HUES64 (cell line): Measurements from ENCODE around the gene ACTL8.

Experiments
- H3K27ac ChIP-seq: 2 replicates; pipeline ENCODE4 v1.7.0; 2013; ENCODE audit warnings: low read depth, low read length, inconsistent platforms
- H3K27me3 ChIP-seq: 2 replicates; pipeline ENCODE4 v1.6.1; 2013; ENCODE audit warnings: mild to moderate bottlenecking, low read length; ENCODE audit not compliant: insufficient read depth
- H3K36me3 ChIP-seq: 2 replicates; pipeline ENCODE4 v1.6.1; 2013; ENCODE audit warnings: mild to moderate bottlenecking, low read length; ENCODE audit not compliant: insufficient read depth
- H3K4me1 ChIP-seq: 2 replicates; pipeline ENCODE4 v1.6.1; 2013; ENCODE audit warnings: mild to moderate bottlenecking, low read length, moderate library complexity; ENCODE audit not compliant: insufficient read depth
- H3K4me3 ChIP-seq: 2 replicates; pipeline ENCODE4 v1.5.1; 2013; ENCODE audit warnings: mild to moderate bottlenecking, low read length, moderate library complexity
- H3K9ac ChIP-seq: 2 replicates; pipeline ENCODE4 v1.6.1; 2013; ENCODE audit warnings: mild to moderate bottlenecking, low read depth, low read length
- H3K9me3 ChIP-seq: 2 replicates; pipeline ENCODE4 v1.6.1; 2013; ENCODE audit warnings: low read depth, low read length; ENCODE audit not compliant: insufficient read depth
- WGBS: fragments of 150-250, 120-280 bp; methylation state at CpG from one replicate; pipeline ENCODE4 v1.1.7; 2013; ENCODE audit warnings: missing lambda C conversion rate; 5-methylcytosine and 5-hydroxymethylcytosine counted together

Gene ACTL8

DNA sequence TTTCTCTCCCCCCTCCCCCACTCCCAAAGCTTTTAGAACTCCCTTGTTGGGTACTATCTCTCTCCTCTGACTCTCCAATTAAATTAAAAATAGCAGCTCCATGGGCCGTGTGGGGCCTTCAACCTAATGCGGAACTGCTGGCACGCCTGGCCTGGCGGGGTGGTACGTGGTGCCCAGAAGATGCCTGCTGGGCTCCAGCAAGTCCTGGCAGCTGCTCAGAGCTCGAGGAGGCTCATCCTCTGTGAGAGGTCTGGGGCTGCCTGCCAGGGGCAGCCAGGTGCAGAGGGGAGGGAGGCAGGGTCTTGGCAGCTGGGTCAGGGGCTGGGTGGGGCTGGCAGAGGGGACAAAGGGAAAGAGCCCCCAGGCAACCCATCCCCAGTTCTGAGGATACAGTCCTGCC is 74.4 kb downstream of the ACTL8 start:
- H3K36me3 ChIP-seq: no peaks in the 10 kb centered on the region
- no peaks in the 10 kb centered on the region for H3K27me3 ChIP-seq
- 87% methylated on average over 6 of the region's 6 CpGs for WGBS
- no peak overlapping the region for H3K4me3 ChIP-seq
- H3K9me3 ChIP-seq: no peaks in the 10 kb centered on the region
- no peak overlapping the region for H3K9ac ChIP-seq
- no peaks in the 10 kb centered on the region for H3K4me1 ChIP-seq
- no peak overlapping the region for H3K27ac ChIP-seq

DNA sequence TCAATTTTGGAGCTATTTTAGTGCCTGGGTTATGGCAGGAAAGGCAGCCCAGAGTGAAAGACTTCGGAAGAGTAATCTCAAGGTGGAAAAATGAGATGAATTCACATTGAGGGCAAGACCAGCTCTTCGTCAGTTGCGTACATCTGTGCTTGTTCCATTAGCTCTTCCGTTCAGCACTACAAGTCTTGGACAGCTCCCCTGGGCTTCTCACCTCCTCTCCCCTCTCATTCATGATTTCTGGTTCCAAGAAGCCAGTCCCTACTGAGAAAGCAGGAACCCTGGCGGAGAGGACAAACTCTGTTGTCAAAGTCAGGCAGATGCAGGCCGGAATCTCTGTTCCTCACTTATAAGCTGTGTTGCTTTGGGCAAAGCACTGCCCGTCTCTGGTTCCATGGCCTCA is 76.5 kb downstream of the ACTL8 start:
- no peaks in the 10 kb centered on the region for H3K36me3 ChIP-seq
- H3K27me3 ChIP-seq: no peaks in the 10 kb centered on the region
- no peak overlapping the region for H3K9ac ChIP-seq
- no peaks in the 10 kb centered on the region for H3K9me3 ChIP-seq
- no peak overlapping the region for H3K27ac ChIP-seq
- H3K4me3 ChIP-seq: no peak overlapping the region
- WGBS: 54% methylated on average over 7 of the region's 7 CpGs
- H3K4me1 ChIP-seq: no peaks in the 10 kb centered on the region

DNA sequence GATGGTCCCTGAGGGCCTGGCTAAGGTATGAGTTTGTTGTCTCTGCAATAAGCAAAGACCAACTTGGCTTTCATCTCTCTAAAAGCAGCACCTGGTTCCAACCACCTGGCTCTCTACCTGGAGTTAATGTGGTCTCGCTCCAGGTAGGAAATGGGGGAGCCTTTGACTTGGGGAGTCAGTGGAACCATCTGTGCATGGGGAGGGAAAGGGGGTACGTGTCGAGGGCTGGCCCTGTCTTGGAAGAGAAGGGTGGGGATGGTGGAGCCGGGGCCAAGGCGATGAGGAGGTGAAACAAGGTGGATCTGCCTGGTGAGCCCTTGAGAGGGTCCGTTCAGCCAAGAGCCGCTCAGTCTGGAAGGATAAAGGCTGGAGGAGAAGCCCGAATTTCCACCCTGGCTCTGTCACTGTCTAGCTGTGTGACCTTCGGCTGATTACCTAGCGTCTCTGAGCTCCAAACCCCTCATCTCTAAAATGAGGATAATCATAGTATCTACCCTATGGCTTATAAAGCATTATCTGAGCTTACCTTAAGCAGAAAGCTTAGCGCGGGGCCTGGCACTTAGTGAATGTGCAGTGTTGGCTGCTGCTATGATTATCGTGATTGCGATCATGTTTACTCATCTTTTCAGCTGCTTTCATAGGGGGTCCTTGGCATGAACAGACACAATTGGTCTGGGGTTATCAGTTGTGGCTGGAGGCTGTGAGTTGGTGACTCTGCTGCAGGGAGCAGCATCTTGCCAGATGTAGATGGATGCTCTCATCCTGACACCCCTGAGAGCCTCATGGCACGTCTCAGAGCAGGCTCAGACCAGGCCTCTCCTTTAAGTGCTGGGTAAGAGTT is 78.7 kb downstream of the ACTL8 start:
- no peaks in the 10 kb centered on the region for H3K4me1 ChIP-seq
- WGBS: 93% methylated on average over 15 of the region's 15 CpGs

DNA sequence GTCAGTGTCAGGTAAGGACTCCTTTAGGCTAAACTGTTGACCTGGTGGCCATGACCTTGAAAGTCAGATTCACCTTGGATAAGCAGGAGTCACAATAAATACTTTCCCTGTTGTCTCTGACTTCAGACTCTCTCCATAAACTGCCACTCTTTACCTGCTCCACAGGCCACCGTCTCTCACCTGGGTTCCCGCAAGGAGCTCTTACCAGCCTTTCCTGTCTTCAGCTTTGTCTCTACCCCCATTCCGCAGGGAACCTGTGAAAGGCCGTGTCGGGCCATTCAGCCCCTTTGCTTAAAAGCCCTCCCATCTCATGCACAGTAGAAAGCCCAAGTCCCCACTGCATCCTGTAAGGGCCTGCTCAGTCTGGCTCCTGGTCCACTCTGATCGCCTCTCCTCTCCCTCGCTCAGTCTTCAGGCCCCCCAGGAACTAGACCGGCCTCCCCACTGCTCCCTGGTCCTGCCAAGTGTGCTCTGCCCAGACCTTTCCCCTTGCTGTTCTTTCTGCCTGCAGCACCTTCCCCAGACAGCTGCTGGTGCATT is 79.5 kb downstream of the ACTL8 start:
- 81% methylated on average over 8 of the region's 8 CpGs for WGBS
- Histone ChIP-seq H3K9me3 (no peaks in the 10 kb centered on the region), H3K36me3 (no peaks in the 10 kb centered on the region), H3K4me3 (no peak overlapping the region), H3K27me3 (no peaks in the 10 kb centered on the region), H3K4me1 (no peaks in the 10 kb centered on the region), H3K9ac (no peak overlapping the region), H3K27ac (no peak overlapping the region)

More for the DNA sequence above, 78.7 kb downstream of the ACTL8 start:
- H3K36me3 ChIP-seq: no peaks in the 10 kb centered on the region
- H3K9me3 ChIP-seq: no peaks in the 10 kb centered on the region
- H3K4me3 ChIP-seq: no peak overlapping the region
- no peaks in the 10 kb centered on the region for H3K27me3 ChIP-seq
- H3K9ac ChIP-seq: no peak overlapping the region
- H3K27ac ChIP-seq: no peak overlapping the region

DNA sequence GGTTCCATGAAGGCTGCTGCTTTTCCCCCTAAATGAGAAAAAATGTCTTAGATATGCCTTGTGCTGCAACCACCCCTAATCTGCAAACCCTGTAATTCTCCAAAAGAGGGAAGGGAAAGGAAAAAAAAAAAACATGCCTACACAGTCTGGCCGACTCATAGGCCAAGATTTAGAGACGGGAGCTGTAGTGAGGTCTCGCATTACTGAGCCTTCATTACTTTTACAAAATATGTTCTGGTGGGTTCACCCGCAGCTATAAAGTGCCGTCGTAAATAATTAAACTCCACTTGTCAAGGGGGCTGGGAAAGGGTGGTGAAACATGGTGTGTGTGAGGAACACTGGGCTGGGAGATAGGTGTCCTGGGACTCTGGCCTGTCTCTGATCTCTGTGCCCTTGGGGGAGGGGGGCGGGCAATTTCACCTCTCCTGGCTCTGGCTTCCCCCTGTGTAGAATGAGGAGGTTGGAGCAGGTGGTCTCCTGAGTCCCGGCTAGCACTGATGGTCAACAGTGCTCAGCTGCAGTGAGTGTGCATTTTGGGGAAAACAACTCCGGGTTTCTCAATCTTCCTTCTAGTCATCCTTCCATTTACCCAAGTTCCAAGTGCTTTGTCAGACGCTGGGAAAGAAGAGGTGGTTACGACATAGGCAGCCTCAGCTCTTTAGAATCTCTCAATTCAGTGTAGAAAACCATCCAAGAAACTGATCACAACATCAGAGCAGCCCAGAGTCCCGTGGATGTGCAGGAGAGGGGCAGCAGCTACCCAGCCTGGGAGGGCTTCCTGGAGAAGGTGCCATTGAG is 82.3 kb downstream of the ACTL8 start:
- Histone ChIP-seq H3K27ac (no peak overlapping the region), H3K27me3 (no peaks in the 10 kb centered on the region), H3K9me3 (no peaks in the 10 kb centered on the region), H3K9ac (no peak overlapping the region), H3K4me3 (no peak overlapping the region), H3K4me1 (no peaks in the 10 kb centered on the region), H3K36me3 (no peaks in the 10 kb centered on the region)
- 94% methylated on average over 12 of the region's 12 CpGs for WGBS

DNA sequence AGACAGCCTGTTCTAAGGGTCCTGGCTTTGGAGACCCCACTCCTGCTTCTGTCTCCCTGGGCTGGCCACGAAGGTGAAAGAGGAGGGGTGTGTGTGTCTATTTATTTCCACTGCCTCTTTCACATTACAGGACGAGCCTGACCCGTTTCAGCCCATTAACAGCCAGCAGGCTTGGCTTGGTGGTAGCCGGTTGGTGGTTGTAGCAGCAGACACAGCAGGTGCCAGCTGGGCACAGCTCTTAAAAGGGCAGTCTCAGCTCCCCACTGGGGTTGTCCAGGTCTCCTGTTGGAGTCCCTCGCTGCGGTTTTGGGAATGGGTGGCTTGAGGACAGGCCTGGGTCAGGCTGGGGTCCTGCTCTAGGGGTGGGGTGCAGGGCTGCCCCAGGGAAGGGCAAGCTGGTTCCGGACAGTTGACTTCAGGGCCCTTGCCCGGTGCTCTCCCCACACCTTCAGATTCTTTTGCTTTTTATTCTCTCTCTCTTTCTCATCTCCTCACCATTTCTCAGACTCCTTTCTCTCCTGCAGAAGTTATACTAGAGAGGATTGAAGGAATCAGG is 84.6 kb downstream of the ACTL8 start:
- Histone ChIP-seq H3K4me1 (no peaks in the 10 kb centered on the region), H3K27ac (no peak overlapping the region), H3K4me3 (no peak overlapping the region), H3K27me3 (no peaks in the 10 kb centered on the region), H3K36me3 (no peaks in the 10 kb centered on the region), H3K9ac (no peak overlapping the region), H3K9me3 (no peaks in the 10 kb centered on the region)
- 91% methylated on average over 7 of the region's 8 CpGs for WGBS

DNA sequence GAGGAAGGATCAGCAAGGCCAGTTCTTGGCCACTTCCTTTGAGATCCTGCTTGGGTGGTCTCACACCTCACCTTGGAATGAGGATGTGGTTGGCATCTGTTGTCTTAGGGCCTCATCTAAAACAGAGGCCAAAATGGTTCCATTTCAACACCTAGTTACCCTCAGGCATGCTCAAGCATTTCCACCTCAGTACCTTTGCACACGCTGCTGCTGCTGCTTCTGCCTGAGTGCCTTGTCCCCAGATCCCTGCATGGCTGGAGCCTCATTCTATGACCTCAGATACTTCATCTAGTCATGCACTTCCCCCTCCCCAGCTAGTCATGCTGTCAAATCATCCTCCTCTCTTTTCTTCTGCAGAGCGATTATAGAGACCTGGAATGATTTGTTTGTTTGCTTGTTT is 86.8 kb downstream of the ACTL8 start:
- Histone ChIP-seq H3K9me3 (no peaks in the 10 kb centered on the region), H3K4me1 (no peaks in the 10 kb centered on the region)
- WGBS: 86% methylated on average over 1 of the region's 2 CpGs

DNA sequence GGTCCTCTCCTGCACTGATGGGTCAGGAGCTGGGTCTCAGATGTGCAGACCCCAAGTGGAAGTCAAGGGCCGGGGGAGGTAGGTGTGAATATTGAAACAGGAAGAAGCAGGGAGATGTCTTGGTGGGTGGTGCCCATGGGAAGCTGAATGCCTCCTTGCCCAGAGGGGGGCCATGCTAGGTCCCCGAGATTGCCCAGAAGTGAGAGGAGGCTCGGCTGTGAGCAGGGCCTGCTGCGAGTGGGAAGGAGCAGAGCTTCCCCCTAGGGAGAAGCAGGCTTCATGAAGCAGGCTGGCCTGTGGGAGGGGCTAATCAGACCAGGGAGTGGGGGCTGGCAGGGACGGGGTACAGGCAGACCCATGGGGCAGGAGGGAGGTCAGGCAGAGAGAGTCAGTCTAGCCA is 87.6 kb downstream of the ACTL8 start:
- Histone ChIP-seq H3K9me3 (no peaks in the 10 kb centered on the region), H3K9ac (no peak overlapping the region), H3K4me3 (no peak overlapping the region), H3K27me3 (no peaks in the 10 kb centered on the region; the same call in 1 of the 2 replicates), H3K27ac (no peak overlapping the region), H3K4me1 (no peaks in the 10 kb centered on the region), H3K36me3 (no peaks in the 10 kb centered on the region)
- 83% methylated on average over 5 of the region's 5 CpGs for whole genome bisulfite sequencing

More for the DNA sequence above, 86.8 kb downstream of the ACTL8 start:
- no peak overlapping the region for H3K27ac ChIP-seq
- no peaks in the 10 kb centered on the region for H3K36me3 ChIP-seq
- H3K27me3 ChIP-seq: no peaks in the 10 kb centered on the region; the same call in 1 of the 2 replicates
- H3K9ac ChIP-seq: no peak overlapping the region
- no peak overlapping the region for H3K4me3 ChIP-seq

DNA sequence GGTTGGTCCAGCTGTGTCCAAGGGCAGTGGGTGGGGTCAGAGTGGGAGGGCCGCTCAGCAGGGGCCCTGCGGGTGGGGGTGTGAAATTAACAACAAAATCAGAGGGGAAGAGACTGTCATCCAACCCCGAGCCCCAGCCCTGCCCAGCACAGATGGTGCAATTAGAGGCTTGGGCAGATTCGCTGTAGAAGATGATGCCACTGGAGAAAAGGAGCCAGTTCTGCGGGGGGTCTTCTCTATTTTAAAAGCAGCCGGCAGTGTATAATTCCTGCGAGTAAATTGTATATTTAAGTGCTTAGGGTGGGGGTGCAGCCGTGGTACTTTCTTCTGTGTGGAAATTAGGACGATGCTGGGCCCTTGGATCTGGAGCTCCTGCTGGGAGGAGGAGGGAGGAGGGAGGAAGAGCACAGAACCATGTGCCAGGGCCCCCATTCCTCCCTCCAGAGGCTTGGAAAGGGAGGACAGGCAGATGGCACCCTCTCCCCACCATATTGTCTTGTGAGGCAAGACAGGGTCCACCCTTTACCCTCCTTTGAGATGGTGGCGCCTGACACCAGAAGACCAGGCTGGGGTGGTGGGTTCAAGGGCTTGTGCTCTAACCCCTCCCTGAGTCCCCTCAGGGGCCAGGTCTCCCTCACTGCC is 89.2 kb downstream of the ACTL8 start:
- 71% methylated on average over 10 of the region's 10 CpGs for WGBS
- H3K27me3 ChIP-seq: no peaks in the 10 kb centered on the region; the same call in 1 of the 2 replicates
- no peak overlapping the region for H3K9ac ChIP-seq
- no peak overlapping the region for H3K27ac ChIP-seq
- H3K4me1 ChIP-seq: no peaks in the 10 kb centered on the region
- no peak overlapping the region for H3K4me3 ChIP-seq
- H3K36me3 ChIP-seq: no peaks in the 10 kb centered on the region
- H3K9me3 ChIP-seq: no peaks in the 10 kb centered on the region

DNA sequence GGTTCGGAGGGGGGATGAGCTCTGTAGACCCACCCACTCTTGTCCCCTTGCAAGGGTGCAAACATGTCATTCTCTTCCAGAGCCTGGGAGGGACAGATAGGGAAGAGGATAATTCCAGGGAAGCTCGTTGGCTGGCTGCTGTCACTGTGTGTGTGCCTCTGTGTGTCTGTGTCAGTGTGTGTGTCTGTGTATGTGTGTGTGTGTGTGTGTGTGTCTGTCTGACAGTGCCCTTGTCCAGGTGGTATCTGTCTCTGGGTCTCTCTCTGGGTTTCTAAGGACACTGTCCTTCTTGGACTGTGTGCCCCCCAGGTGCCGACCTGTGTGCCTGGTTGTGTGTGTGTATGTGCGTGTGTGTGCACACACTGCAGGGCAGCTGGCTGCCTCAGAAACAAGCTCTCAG is 90.5 kb downstream of the ACTL8 start:
- no peaks in the 10 kb centered on the region; the same call in 1 of the 2 replicates for H3K27me3 ChIP-seq
- H3K4me3 ChIP-seq: no peak overlapping the region
- no peaks in the 10 kb centered on the region for H3K4me1 ChIP-seq
- H3K27ac ChIP-seq: no peak overlapping the region
- H3K36me3 ChIP-seq: no peaks in the 10 kb centered on the region
- no peak overlapping the region for H3K9ac ChIP-seq
- no peaks in the 10 kb centered on the region for H3K9me3 ChIP-seq
- 90% methylated on average over 4 of the region's 4 CpGs for WGBS
